OCI-LY1 (cell line): ENCODE data around the gene FBXW9.

Experiments
- H2AFZ ChIP-seq: fragments of 200-600 bp; sonication (generic), shearing (Covaris generic); 2 replicates; pipeline ENCODE4 v1.6.0; 2014; ENCODE audit warnings: antibody characterized with exemption, mild to moderate bottlenecking, low read length
- H3F3A ChIP-seq: fragments of 200-600 bp; sonication (generic), shearing (Covaris generic); 2 replicates; pipeline ENCODE4 v1.6.0; 2014; ENCODE audit warnings: mild to moderate bottlenecking, antibody characterized with exemption, low read length, moderate library complexity; ENCODE audit not compliant: insufficient read depth
- H3K27ac ChIP-seq: fragments of 200-600 bp; sonication (generic); 2 replicates; pipeline ENCODE4 v1.5.1; 2014; ENCODE audit warnings: low read length, mixed run types, mild to moderate bottlenecking, low read depth; ENCODE audit not compliant: poor library complexity, severe bottlenecking
- H3K27me3 ChIP-seq: fragments of 200-600 bp; sonication (generic); 2 replicates; pipeline ENCODE4 v1.6.0; 2014; ENCODE audit warnings: antibody characterized with exemption, mild to moderate bottlenecking, low read length, moderate library complexity; ENCODE audit not compliant: insufficient read depth
- H3K36me3 ChIP-seq: fragments of 200-600 bp; sonication (generic); 2 replicates; pipeline ENCODE4 v1.6.1; 2014; ENCODE audit warnings: mild to moderate bottlenecking, antibody characterized with exemption, low read length, moderate library complexity, mixed read lengths; ENCODE audit not compliant: insufficient read depth
- H3K4me1 ChIP-seq: fragments of 200-600 bp; sonication (generic); 2 replicates; pipeline ENCODE4 v1.5.1; 2014; ENCODE audit warnings: mild to moderate bottlenecking, low read length, moderate library complexity; ENCODE audit not compliant: insufficient read depth, severe bottlenecking
- H3K4me2 ChIP-seq: fragments of 200-600 bp; sonication (generic), shearing (Covaris generic); 2 replicates; pipeline ENCODE4 v1.6.1; 2014; ENCODE audit warnings: low read length
- H3K4me3 ChIP-seq: fragments of 200-600 bp; sonication (generic); 2 replicates; pipeline ENCODE4 v1.5.1; 2014; ENCODE audit warnings: low read length, low read depth, mild to moderate bottlenecking, mixed read lengths; ENCODE audit not compliant: poor library complexity, severe bottlenecking
- H3K79me2 ChIP-seq: fragments of 200-600 bp; shearing (Covaris generic); 2 replicates; pipeline ENCODE4 v1.6.1; 2016; ENCODE audit warnings: mixed run types, low read length, mixed read lengths; ENCODE audit not compliant: insufficient read depth
- H3K9ac ChIP-seq: fragments of 200-600 bp; sonication (generic), shearing (Covaris generic); 2 replicates; pipeline ENCODE4 v1.6.1; 2014; ENCODE audit warnings: mild to moderate bottlenecking, low read length, mixed read lengths
- H3K9me2 ChIP-seq: fragments of 200-600 bp; sonication (generic), shearing (Covaris generic); 2 replicates; pipeline ENCODE4 v1.6.1; 2014; ENCODE audit warnings: low read depth, mild to moderate bottlenecking, low read length, mixed read lengths
- H3K9me3 ChIP-seq: fragments of 200-600 bp; shearing (Covaris generic); 2 replicates; pipeline ENCODE4 v1.6.1; 2014; ENCODE audit warnings: low read length, mixed read lengths
- H4K20me1 ChIP-seq: fragments of 200-600 bp; sonication (generic), shearing (Covaris generic); 2 replicates; pipeline ENCODE4 v1.6.0; 2016; ENCODE audit warnings: mild to moderate bottlenecking, low read length; ENCODE audit not compliant: insufficient read depth
- CTCF ChIP-seq: fragments of 200-600 bp; sonication (generic), shearing (Covaris generic); IDR thresholded peaks from 2 replicates; pipeline ENCODE4 v1.5.1; 2017; ENCODE audit warnings: mild to moderate bottlenecking, antibody characterized with exemption, low read length, moderate library complexity, mixed read lengths
- EZH2 ChIP-seq: fragments of 200-600 bp; sonication (generic), shearing (Covaris generic); IDR thresholded peaks from 2 replicates; pipeline ENCODE4 v1.8.0; 2017; ENCODE audit warnings: borderline replicate concordance, mixed run types, mild to moderate bottlenecking, antibody characterized with exemption, low read length, moderate library complexity, mixed read lengths

Gene FBXW9

DNA sequence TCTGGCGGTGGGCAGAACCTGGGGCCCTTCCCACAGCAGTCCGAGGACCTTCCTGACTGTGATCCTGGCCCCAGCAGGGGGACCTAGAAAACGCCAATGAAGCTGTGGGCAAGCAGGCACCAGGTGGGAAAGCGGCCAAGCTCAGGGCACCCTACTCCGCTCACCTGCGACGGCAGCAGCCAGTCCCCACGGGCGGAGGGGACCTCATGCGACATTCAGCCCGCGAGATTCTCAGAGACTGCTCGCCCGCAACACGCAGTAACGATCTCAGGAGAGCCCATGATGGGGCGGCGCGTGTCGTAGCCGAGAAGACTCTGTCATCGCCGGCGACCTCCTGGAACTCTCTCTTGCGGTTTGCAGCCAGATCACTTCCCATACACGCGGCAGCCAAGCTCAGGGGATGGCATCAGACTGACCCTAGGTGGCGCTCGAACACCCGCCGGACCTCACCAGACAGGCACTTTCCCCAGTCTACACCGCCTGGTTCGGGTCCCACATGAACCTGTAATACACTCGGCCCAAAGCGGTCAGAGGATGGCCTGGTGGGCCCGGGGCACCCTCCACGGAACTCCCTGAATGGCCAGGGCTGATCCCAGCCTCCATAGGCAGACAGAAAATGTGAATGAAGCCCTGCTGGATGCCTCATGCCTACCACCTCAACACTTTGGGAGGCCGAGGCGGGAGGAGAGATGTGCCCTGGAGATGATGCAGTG lies 56.4 kb downstream of the FBXW9 start:
- H3F3A ChIP-seq = no peaks in the 10 kb centered on the region
- H3K36me3 ChIP-seq = peaks cover 5% of the 10 kb centered on the region
- no peak overlapping the region for H2AFZ ChIP-seq
- no peaks in the 10 kb centered on the region for H3K9me2 ChIP-seq
- H3K4me2 ChIP-seq = peak overlapping the region; percentile 54
- peaks cover 8% of the 10 kb centered on the region for H3K4me1 ChIP-seq
- H3K9me3 ChIP-seq = no peaks in the 10 kb centered on the region
- no peaks in the 10 kb centered on the region for H4K20me1 ChIP-seq
- peak overlapping the region; percentile 8; the same call in 1 of the 2 replicates for H3K9ac ChIP-seq
- H3K79me2 ChIP-seq = no peaks in the 10 kb centered on the region
- H3K4me3 ChIP-seq = peak overlapping the region; percentile 33
- H3K27me3 ChIP-seq = no peaks in the 10 kb centered on the region
- H3K27ac ChIP-seq = no peak overlapping the region
- no peak for TF ChIP-seq EZH2
- TF ChIP-seq CTCF = peak; percentile 88
